ENCODE data around the gene MMAB. TPM values are rescaled to one million over a fixed set of nuclear protein-coding genes. Genes with fewer than 3 reads are reported as not detected.

The MMAB gene
- total RNA-seq, 4 donors from 2014 or later, result 15.1 to 31.0 (median 21.7) TPM

- no peak overlapping the region for H3K4me3 ChIP-seq (ENCODE audit: low read depth, poor library complexity, severe bottlenecking)
- TF ChIP-seq, protein P1, sequence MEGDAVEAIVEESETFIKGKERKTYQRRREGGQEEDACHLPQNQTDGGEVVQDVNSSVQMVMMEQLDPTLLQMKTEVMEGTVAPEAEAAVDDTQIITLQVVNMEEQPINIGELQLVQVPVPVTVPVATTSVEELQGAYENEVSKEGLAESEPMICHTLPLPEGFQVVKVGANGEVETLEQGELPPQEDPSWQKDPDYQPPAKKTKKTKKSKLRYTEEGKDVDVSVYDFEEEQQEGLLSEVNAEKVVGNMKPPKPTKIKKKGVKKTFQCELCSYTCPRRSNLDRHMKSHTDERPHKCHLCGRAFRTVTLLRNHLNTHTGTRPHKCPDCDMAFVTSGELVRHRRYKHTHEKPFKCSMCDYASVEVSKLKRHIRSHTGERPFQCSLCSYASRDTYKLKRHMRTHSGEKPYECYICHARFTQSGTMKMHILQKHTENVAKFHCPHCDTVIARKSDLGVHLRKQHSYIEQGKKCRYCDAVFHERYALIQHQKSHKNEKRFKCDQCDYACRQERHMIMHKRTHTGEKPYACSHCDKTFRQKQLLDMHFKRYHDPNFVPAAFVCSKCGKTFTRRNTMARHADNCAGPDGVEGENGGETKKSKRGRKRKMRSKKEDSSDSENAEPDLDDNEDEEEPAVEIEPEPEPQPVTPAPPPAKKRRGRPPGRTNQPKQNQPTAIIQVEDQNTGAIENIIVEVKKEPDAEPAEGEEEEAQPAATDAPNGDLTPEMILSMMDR (IDR thresholded peaks at IDR 0.05), result no peak
- TF ChIP-seq POLR2A (IDR thresholded peaks at IDR 0.05), result no peak
- WGBS, 2 donors, result 83 to 85% methylated on average over 10 of the region's 10 CpGs
- no peak for DNase-seq (ENCODE audit: low spot score in 2 of 2)
- intact Hi-C loops (cut with DNase I; ENCODE audit: low total_unique reads), result no loop called here
These were observed 6.0 kb downstream of the MMAB start for GRCh38 chr12:109567296-109567695.

DNA sequence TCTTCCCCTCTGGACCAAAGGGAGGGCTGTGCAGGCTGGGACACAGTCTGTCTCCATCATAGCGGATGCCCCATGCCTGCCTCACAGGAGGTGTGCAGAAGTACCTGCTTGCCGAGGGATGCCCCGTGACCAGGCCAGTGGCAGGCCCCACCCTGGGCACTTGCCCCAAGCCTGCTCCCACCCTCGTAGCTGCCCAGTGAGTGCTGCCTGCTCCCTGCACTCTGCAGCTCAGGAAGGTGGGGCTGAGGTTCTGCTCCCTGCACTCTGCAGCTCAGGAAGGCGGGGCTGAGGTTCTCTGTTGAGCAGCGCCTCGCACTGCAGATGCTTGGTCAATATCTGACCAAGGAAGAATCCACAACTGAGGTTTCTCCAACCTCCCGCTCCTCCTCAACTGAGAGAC, 6.9 kb downstream of the MMAB start:
- no peak for TF ChIP-seq POLR2A (IDR thresholded peaks at IDR 0.05)
- TF ChIP-seq, protein P1 (IDR thresholded peaks at IDR 0.05), result no peak
- no peak for DNase-seq (ENCODE audit: low spot score in 2 of 2)
- H3K4me3 ChIP-seq (ENCODE audit: low read depth, poor library complexity, severe bottlenecking), result no peak overlapping the region
- WGBS, 2 donors, result 88 to 89% methylated on average over 5 to 8 of the region's 8 CpGs
- intact Hi-C loops (cut with DNase I; ENCODE audit: low total_unique reads), result no loop called here

- no peak for DNase-seq (ENCODE audit: low spot score in 2 of 2)
- intact Hi-C loops (cut with DNase I; ENCODE audit: low total_unique reads), result no loop called here
- no peak overlapping the region for H3K4me3 ChIP-seq (ENCODE audit: low read depth, poor library complexity, severe bottlenecking)
- no peak for TF ChIP-seq POLR2A (IDR thresholded peaks at IDR 0.05)
- TF ChIP-seq, protein P1 (IDR thresholded peaks at IDR 0.05), result no peak
- WGBS, 2 donors, result 84 to 85% methylated on average over 26 to 27 of the region's 30 CpGs
These were observed 9.7 kb downstream of the MMAB start for GRCh38 chr12:109563291-109564284.

GRCh38 chr12:109562871-109563270, 10.4 kb downstream of the MMAB start:
- no peak for TF ChIP-seq POLR2A (IDR thresholded peaks at IDR 0.05)
- TF ChIP-seq, protein P1 (IDR thresholded peaks at IDR 0.05), result no peak
- WGBS, 2 donors, result 92 to 98% methylated on average over 4 of the region's 4 CpGs
- no peak for DNase-seq (ENCODE audit: low spot score in 2 of 2)
- H3K4me3 ChIP-seq (ENCODE audit: low read depth, poor library complexity, severe bottlenecking), result no peak overlapping the region
- intact Hi-C loops (cut with DNase I; ENCODE audit: low total_unique reads), result no loop called here

GRCh38 chr12:109561711-109562030, 11.6 kb downstream of the MMAB start:
- WGBS, 2 donors, result 96 to 99% methylated on average over 10 of the region's 10 CpGs

More at GRCh38 chr12:109561711-109562030, 11.6 kb downstream of the MMAB start:
- no peak for TF ChIP-seq POLR2A (IDR thresholded peaks at IDR 0.05)
- TF ChIP-seq, protein P1 (IDR thresholded peaks at IDR 0.05), result no peak
- DNase-seq (ENCODE audit: low spot score in 2 of 2), result no peak
- no peak overlapping the region for H3K4me3 ChIP-seq (ENCODE audit: low read depth, poor library complexity, severe bottlenecking)
- intact Hi-C loops (cut with DNase I; ENCODE audit: low total_unique reads), result no loop called here
